HFFc6 (cell line): Measurements from ENCODE around the gene CDK14. TPM values are rescaled to one million over a fixed set of nuclear protein-coding genes. Genes with fewer than 3 reads are reported as not detected.

Experiments
- DNase-seq: peaks from one replicate; pipeline ENCODE4 v3.0.0-alpha.2; 2018
- H3K27ac Mint-ChIP-seq: 2 replicates; pipeline ENCODE4 v1.8.0; 2020; ENCODE audit warnings: mild to moderate bottlenecking, mixed read lengths
- H3K27me3 Mint-ChIP-seq: 2 replicates; pipeline ENCODE4 v1.8.0; 2021; ENCODE audit warnings: mild to moderate bottlenecking, moderate library complexity, mixed read lengths; ENCODE audit not compliant: insufficient read depth
- H3K36me3 Mint-ChIP-seq: 2 replicates; pipeline ENCODE4 v1.8.0; 2021; ENCODE audit warnings: low read depth, mixed read lengths
- H3K4me1 Mint-ChIP-seq: 2 replicates; pipeline ENCODE4 v1.8.0; 2020; ENCODE audit warnings: low read depth, mixed read lengths
- H3K4me3 Mint-ChIP-seq: 2 replicates; pipeline ENCODE4 v1.8.0; 2020; ENCODE audit warnings: mild to moderate bottlenecking, moderate library complexity, mixed read lengths
- H3K9me3 Mint-ChIP-seq: 2 replicates; pipeline ENCODE4 v1.8.0; 2020; ENCODE audit warnings: mild to moderate bottlenecking, mixed read lengths
- CTCF ChIP-seq: fragments of 200-600 bp; sonication (generic); IDR thresholded peaks from 2 replicates; pipeline ENCODE4 v1.5.0; 2021; ENCODE audit warnings: antibody characterized with exemption, mild to moderate bottlenecking
- total RNA-seq, 6 experiments: library from RNA; stranded (reverse); fragmentation: NEBNext Ultra II Directional; extraction: Animal tissue kit (Norgen Biotek cat#: 25700); gene quantifications; 2 replicates in 1 of 6; 3 replicates in 5 of 6; pipeline ENCODE4 v1.2.3, GENCODE V29; 2021

Gene CDK14
- total RNA-seq, 6 experiments from 2014 or later = 18.4 to 28.6 (median 27.2) TPM

GRCh38 chr7:90968871-90969270 is 372.8 kb downstream of the CDK14 start:
- H3K9me3 Mint-ChIP-seq = no peaks in the 10 kb centered on the region; the same call in 1 of the 2 replicates
- peaks cover 5% of the 10 kb centered on the region; the same call in 1 of the 2 replicates for H3K36me3 Mint-ChIP-seq
- H3K4me3 Mint-ChIP-seq = no peak overlapping the region
- DNase-seq = no peak
- TF ChIP-seq CTCF = no peak
- H3K27me3 Mint-ChIP-seq = no peaks in the 10 kb centered on the region; the same call in 1 of the 2 replicates
- H3K27ac Mint-ChIP-seq = no peak overlapping the region
- peaks cover 14% of the 10 kb centered on the region for H3K4me1 Mint-ChIP-seq

GRCh38 chr7:90972906-90973550 is 376.9 kb downstream of the CDK14 start:
- TF ChIP-seq CTCF = no peak
- DNase-seq = peak; percentile 3
- Mint-ChIP-seq H3K27ac (peak overlapping the region; percentile 64), H3K4me1 (peaks cover 14% of the 10 kb centered on the region), H3K27me3 (no peaks in the 10 kb centered on the region; the same call in 1 of the 2 replicates), H3K4me3 (peak overlapping the region; percentile 18; the same call in 1 of the 2 replicates), H3K36me3 (peaks cover 25% of the 10 kb centered on the region), H3K9me3 (no peaks in the 10 kb centered on the region; the same call in 1 of the 2 replicates)

- Mint-ChIP-seq H3K36me3 (peaks cover 32% of the 10 kb centered on the region), H3K9me3 (peaks cover 3% of the 10 kb centered on the region; the same call in 1 of the 2 replicates), H3K4me1 (peaks cover 14% of the 10 kb centered on the region), H3K4me3 (no peak overlapping the region), H3K27me3 (no peaks in the 10 kb centered on the region; the same call in 1 of the 2 replicates), H3K27ac (no peak overlapping the region)
- DNase-seq = no peak
- no peak for TF ChIP-seq CTCF
These were observed 380.9 kb downstream of the CDK14 start for GRCh38 chr7:90977056-90977455.

- peaks cover 15% of the 10 kb centered on the region; the same call in 1 of the 2 replicates for H3K9me3 Mint-ChIP-seq
- no peak for TF ChIP-seq CTCF
- no peak overlapping the region for H3K27ac Mint-ChIP-seq
- DNase-seq = no peak
- no peak overlapping the region for H3K4me3 Mint-ChIP-seq
- no peaks in the 10 kb centered on the region for H3K4me1 Mint-ChIP-seq
- H3K27me3 Mint-ChIP-seq = no peaks in the 10 kb centered on the region; the same call in 1 of the 2 replicates
- peaks cover 41% of the 10 kb centered on the region for H3K36me3 Mint-ChIP-seq
These were observed 384.4 kb downstream of the CDK14 start for GRCh38 chr7:90980545-90980944.

- no peak overlapping the region for H3K4me3 Mint-ChIP-seq
- peaks cover 15% of the 10 kb centered on the region; the same call in 1 of the 2 replicates for H3K9me3 Mint-ChIP-seq
- no peaks in the 10 kb centered on the region for H3K4me1 Mint-ChIP-seq
- no peak for TF ChIP-seq CTCF
- DNase-seq = no peak
- no peak overlapping the region for H3K27ac Mint-ChIP-seq
- peaks cover 24% of the 10 kb centered on the region for H3K36me3 Mint-ChIP-seq
- H3K27me3 Mint-ChIP-seq = no peaks in the 10 kb centered on the region; the same call in 1 of the 2 replicates
These were observed 386.1 kb downstream of the CDK14 start for GRCh38 chr7:90982228-90982627.
